Lung (tissue), 16 donors: ENCODE measurements around the gene SLC5A1. TPM values are rescaled to one million over a fixed set of nuclear protein-coding genes. Genes with fewer than 3 reads are reported as not detected.

Source experiments
- ATAC-seq: fragments of 200-7000 bp; cut with Tn5 transposase; one replicate; pipeline ENCODE4 v1.9.1; 2020; ENCODE audit warnings: moderate number of reproducible peaks; ENCODE audit not compliant: insufficient read depth, low FRiP score
- DNase-seq, 3 donors: peaks; one replicate each; pipeline ENCODE4 v3.0.0-alpha.2; 2013 to 2017
- H3K27ac ChIP-seq, 2 donors: one replicate each; pipeline ENCODE4 v1.5.1; 2013; ENCODE audit warnings: mild to moderate bottlenecking in 2 of 2, moderate library complexity in 2 of 2, control low read depth in 1 of 2, inconsistent platforms in 1 of 2, low read depth in 1 of 2, low read length in 1 of 2
- H3K27me3 ChIP-seq, 3 donors: one replicate each; pipeline ENCODE4 v1.5.1; 2013; ENCODE audit warnings: low read length in 2 of 3; ENCODE audit not compliant: control insufficient read depth in 3 of 3, insufficient read depth in 3 of 3
- H3K36me3 ChIP-seq, 4 donors: one replicate each; pipeline ENCODE4 v1.5.1; 2013; ENCODE audit warnings: low read length in 4 of 4, mild to moderate bottlenecking in 1 of 4, moderate library complexity in 1 of 4; ENCODE audit not compliant: control insufficient read depth in 4 of 4, insufficient read depth in 4 of 4
- H3K4me1 ChIP-seq, 5 donors: one replicate each; pipeline ENCODE4 v1.5.1; 2013; ENCODE audit warnings: low read length in 5 of 5, mild to moderate bottlenecking in 2 of 5, moderate library complexity in 1 of 5; ENCODE audit not compliant: control insufficient read depth in 5 of 5, insufficient read depth in 5 of 5
- H3K4me3 ChIP-seq: one replicate; pipeline ENCODE4 v1.5.1; 2013; ENCODE audit warnings: mild to moderate bottlenecking, control low read depth, moderate library complexity
- H3K9ac ChIP-seq, 2 donors: one replicate each; pipeline ENCODE4 v1.5.1; 2013; ENCODE audit warnings: low read length in 2 of 2, control low read depth in 1 of 2; ENCODE audit not compliant: insufficient read depth in 1 of 2
- H3K9me3 ChIP-seq, 4 donors: one replicate each; pipeline ENCODE4 v1.5.1; 2013; ENCODE audit warnings: low read length in 3 of 4, mild to moderate bottlenecking in 1 of 4, moderate library complexity in 1 of 4; ENCODE audit not compliant: control insufficient read depth in 4 of 4, insufficient read depth in 3 of 4
- CTCF ChIP-seq: IDR thresholded peaks from 2 replicates; pipeline ENCODE4 v1.5.1; 2012; ENCODE audit warnings: mild to moderate bottlenecking; ENCODE audit errors: control extremely low read depth, extremely low read depth
- WGBS, 2 donors: extraction: QIAGEN DNeasy Blood & Tissue Kit; methylation state at CpG; one replicate each; pipeline ENCODE4 v1.1.7; 2013; 5-methylcytosine and 5-hydroxymethylcytosine counted together
- long read RNA-seq, 5 donors: transcript quantifications; one replicate each; lab custom pipeline, GENCODE V29; 2026
- polyA plus RNA-seq, 2 donors: library from polyadenylated mRNA; stranded (reverse); fragments of 200-250 nt; gene quantifications; one replicate each; pipeline ENCODE4 v1.2.1, GENCODE V29; 2013
- total RNA-seq, 2 donors: library from RNA; depleted of rRNA in 1 of 2; stranded (reverse); fragments of >200 nt in 1 of 2; gene quantifications; one replicate each; pipeline ENCODE4 v1.2.1, GENCODE V29; 2014 to 2021
- donor health status: control.
- donor health status: control.
- donor health status: Bipolar disorder and iron deficiency.
- donor health status: healthy.
- donor health status: DM: yes; HTN: yes; CAD: no.

The SLC5A1 gene
- total RNA-seq (1 to 10 TPM in 1 of 2 donors, under 1 TPM in 1; 0.63 to 3.5 TPM), polyA plus RNA-seq (1 to 10 TPM in 1 of 2 donors, under 1 TPM in 1; 0.35 to 1.6 TPM)
- long read RNA-seq, donor 1 = 0 reads
- long read RNA-seq, donor 2 = 0 reads
- long read RNA-seq, donor 3 = 0 reads
- long read RNA-seq, donor 4 = 0 reads
- long read RNA-seq, donor 5 = 0 reads

GRCh38 chr22:32042924-32043323 lies at the start of gene SLC5A1:
SLC5A1 (plus strand) TSS chr22:32043261; CDS start chr22:32043282, 21 bp downstream.
- DNase-seq = peak; percentile 3 to 64 (median 54)
- H3K4me3 ChIP-seq = no peak within 1 kb of the TSS
- H3K9me3 ChIP-seq = peaks cover 0 to 2% (median 0%) of the 10 kb centered on the region in 4 donors
- no peaks in the 10 kb centered on the region for H3K36me3 ChIP-seq
- 24 to 66% methylated on average over 21 of the region's 21 CpGs for WGBS, 2 donors
- no peak for TF ChIP-seq CTCF
- H3K27ac ChIP-seq = no peak within 1 kb of the TSS
- no peak within 1 kb of the TSS for H3K9ac ChIP-seq
- peaks cover 0 to 3% (median 0%) of the 10 kb centered on the region in 5 donors for H3K4me1 ChIP-seq
- peaks cover 0 to 13% (median 7%) of the 10 kb centered on the region in 3 donors for H3K27me3 ChIP-seq
- ATAC-seq = no peak

- no peak overlapping the region for H3K27ac ChIP-seq
- no peak overlapping the region for H3K4me3 ChIP-seq
- no peaks in the 10 kb centered on the region for H3K9me3 ChIP-seq
- TF ChIP-seq CTCF = no peak
- H3K9ac ChIP-seq = no peak overlapping the region
- ATAC-seq = no peak
- WGBS, 2 donors = 76 to 87% methylated on average over 3 of the region's 3 CpGs
- no peaks in the 10 kb centered on the region for H3K27me3 ChIP-seq
- no peak for DNase-seq
- no peaks in the 10 kb centered on the region for H3K36me3 ChIP-seq
- no peaks in the 10 kb centered on the region for H3K4me1 ChIP-seq
Measured at GRCh38 chr22:31995046-31995445, 48.0 kb upstream of the SLC5A1 start.

- no peaks in the 10 kb centered on the region for H3K4me1 ChIP-seq
- no peaks in the 10 kb centered on the region for H3K27me3 ChIP-seq
- no peaks in the 10 kb centered on the region for H3K36me3 ChIP-seq
- ATAC-seq = no peak
- no peaks in the 10 kb centered on the region for H3K9me3 ChIP-seq
- H3K9ac ChIP-seq = no peak overlapping the region
- no peak overlapping the region for H3K27ac ChIP-seq
- H3K4me3 ChIP-seq = no peak overlapping the region
- 50% methylated on average over 3 of the region's 3 CpGs for WGBS, 2 donors
- no peak for DNase-seq
- TF ChIP-seq CTCF = no peak
Measured at GRCh38 chr22:31995807-31996206, 47.3 kb upstream of the SLC5A1 start.
